NT2/D1 (cell line): Measurements from ENCODE around the gene GAP43.

Experiments used
- DNase-seq: peaks from one replicate; pipeline ENCODE4 v3.0.0-alpha.2; 2011; ENCODE audit warnings: low read depth, low spot score
- H3K27me3 ChIP-seq: 2 replicates; pipeline ENCODE4 v1.6.0; 2011; ENCODE audit warnings: mild to moderate bottlenecking; ENCODE audit not compliant: insufficient read length, insufficient read depth
- H3K36me3 ChIP-seq: 2 replicates; pipeline ENCODE4 v1.6.1; 2011; ENCODE audit warnings: mild to moderate bottlenecking, low read length, mixed read lengths; ENCODE audit not compliant: insufficient read depth, insufficient read length
- H3K4me1 ChIP-seq: 2 replicates; pipeline ENCODE4 v1.5.1; 2011; ENCODE audit not compliant: insufficient read depth, insufficient read length
- H3K4me3 ChIP-seq: 2 replicates; pipeline ENCODE4 v1.5.1; 2011; ENCODE audit warnings: low read depth; ENCODE audit not compliant: insufficient read length
- H3K9ac ChIP-seq: 2 replicates; pipeline ENCODE4 v1.6.0; 2011; ENCODE audit warnings: low read depth; ENCODE audit not compliant: insufficient read length
- H3K9me3 ChIP-seq: 2 replicates; pipeline ENCODE4 v1.5.1; 2011; ENCODE audit warnings: mild to moderate bottlenecking, low read length; ENCODE audit not compliant: insufficient read depth
- SUZ12 ChIP-seq: IDR thresholded peaks from 2 replicates; pipeline ENCODE4 v1.6.1; 2011; ENCODE audit not compliant: insufficient read length, insufficient read depth; ENCODE audit errors: extremely low read depth
- YY1 ChIP-seq: IDR thresholded peaks from 2 replicates; pipeline ENCODE4 v1.6.1; 2011; ENCODE audit not compliant: insufficient read length, insufficient read depth
- ZNF274 ChIP-seq: IDR thresholded peaks from 2 replicates; pipeline ENCODE4 v1.6.1; 2011; ENCODE audit warnings: mild to moderate bottlenecking, low read depth, low read length

GAP43 gene

GRCh38 chr3:115588201-115589115, 34.9 kb upstream of the GAP43 start:
- H3K27me3 ChIP-seq, result no peaks in the 10 kb centered on the region
- no peak for DNase-seq
- H3K36me3 ChIP-seq, result no peaks in the 10 kb centered on the region
- H3K4me1 ChIP-seq, result no peaks in the 10 kb centered on the region
- H3K9ac ChIP-seq, result no peak overlapping the region
- no peaks in the 10 kb centered on the region for H3K9me3 ChIP-seq
- H3K4me3 ChIP-seq, result no peak overlapping the region
- TF ChIP-seq SUZ12 (no peak), ZNF274 (no peak), YY1 (no peak)

DNA sequence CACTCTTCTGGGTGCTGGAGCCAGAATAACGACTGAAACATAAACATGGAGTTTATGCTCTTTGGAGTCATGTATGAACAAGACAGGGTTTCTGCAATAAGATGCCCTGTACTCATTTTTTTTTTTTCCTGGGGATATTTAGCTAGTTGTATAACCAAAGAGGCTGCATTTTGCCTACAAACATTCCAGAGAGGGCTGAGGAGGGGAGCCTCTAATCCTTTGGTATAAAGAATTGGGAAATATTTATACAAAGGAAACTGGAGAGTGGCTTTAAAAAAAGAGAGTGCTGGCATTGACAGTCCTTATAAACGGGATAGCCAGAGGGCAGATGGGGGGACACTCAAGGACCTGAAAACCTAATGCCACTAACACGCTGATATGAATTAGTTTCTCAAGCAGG, 32.4 kb upstream of the GAP43 start:
- no peak for DNase-seq
- no peak for TF ChIP-seq SUZ12
- no peak for TF ChIP-seq YY1
- no peak for TF ChIP-seq ZNF274
- Histone ChIP-seq H3K9ac (no peak overlapping the region), H3K4me3 (no peak overlapping the region), H3K4me1 (no peaks in the 10 kb centered on the region), H3K9me3 (peaks cover 10% of the 10 kb centered on the region), H3K36me3 (no peaks in the 10 kb centered on the region), H3K27me3 (no peaks in the 10 kb centered on the region)

DNA sequence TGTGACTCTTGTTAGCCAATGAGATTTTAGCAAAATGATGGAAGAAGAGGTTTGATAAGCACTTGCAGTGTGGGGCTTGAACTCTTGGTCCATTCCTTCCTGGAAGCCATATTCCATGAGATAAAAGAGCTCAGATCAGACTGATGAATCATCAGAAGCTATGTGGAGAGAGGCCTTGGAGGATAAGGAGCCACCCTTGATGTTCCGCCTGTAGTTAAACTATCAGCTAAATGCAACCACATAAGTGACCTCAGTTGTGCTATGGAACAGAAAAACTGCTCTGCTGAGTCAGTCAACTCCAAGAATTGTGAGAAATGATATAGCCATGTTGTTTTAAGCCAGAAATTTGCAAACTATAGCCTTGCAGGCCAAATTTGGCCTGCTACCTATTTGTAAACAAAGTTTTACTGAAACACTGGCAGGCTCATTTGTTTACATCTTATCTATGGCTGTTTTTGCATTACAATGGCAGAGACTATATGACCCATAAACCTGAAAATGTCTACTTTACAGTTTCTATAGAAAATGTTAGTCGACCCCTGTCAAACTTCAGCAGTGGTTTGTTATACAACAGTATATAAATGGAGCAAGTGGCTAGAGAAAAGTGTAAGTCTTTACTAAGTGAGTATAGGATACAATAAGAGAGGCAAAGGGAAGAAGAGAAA, 27.6 kb upstream of the GAP43 start:
- Histone ChIP-seq H3K36me3 (no peaks in the 10 kb centered on the region), H3K9me3 (peaks cover 10% of the 10 kb centered on the region), H3K4me1 (no peaks in the 10 kb centered on the region), H3K27me3 (no peaks in the 10 kb centered on the region), H3K4me3 (no peak overlapping the region), H3K9ac (no peak overlapping the region)
- TF ChIP-seq YY1 (no peak), SUZ12 (no peak), ZNF274 (no peak)
- DNase-seq, result no peak

- DNase-seq, result no peak
- no peak overlapping the region for H3K9ac ChIP-seq
- H3K4me1 ChIP-seq, result no peaks in the 10 kb centered on the region
- peaks cover 10% of the 10 kb centered on the region for H3K9me3 ChIP-seq
- H3K27me3 ChIP-seq, result no peaks in the 10 kb centered on the region
- no peaks in the 10 kb centered on the region for H3K36me3 ChIP-seq
- H3K4me3 ChIP-seq, result no peak overlapping the region
- TF ChIP-seq ZNF274, result no peak
- no peak for TF ChIP-seq YY1
- no peak for TF ChIP-seq SUZ12
Measured at GRCh38 chr3:115598216-115598615, 25.1 kb upstream of the GAP43 start.

DNA sequence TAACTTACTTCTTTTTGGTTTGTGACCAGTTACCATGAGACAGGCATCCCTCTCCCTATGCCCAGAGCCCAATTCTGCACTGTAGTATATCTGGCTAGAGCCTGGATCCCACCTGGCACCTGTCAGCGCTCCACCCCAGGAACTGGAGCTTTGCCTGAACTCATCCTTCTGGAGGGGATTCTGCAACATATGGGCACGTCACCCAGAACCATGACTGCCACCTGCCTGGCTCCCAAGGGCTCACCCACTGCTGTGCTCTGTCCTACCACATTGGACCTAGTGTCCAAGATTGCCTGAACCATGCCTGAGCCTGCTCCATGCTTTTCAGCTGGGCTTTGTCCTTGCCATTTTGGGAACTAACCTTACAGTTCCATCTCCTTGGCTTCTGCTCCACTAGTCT, 21.1 kb upstream of the GAP43 start:
- no peaks in the 10 kb centered on the region for H3K27me3 ChIP-seq

DNA sequence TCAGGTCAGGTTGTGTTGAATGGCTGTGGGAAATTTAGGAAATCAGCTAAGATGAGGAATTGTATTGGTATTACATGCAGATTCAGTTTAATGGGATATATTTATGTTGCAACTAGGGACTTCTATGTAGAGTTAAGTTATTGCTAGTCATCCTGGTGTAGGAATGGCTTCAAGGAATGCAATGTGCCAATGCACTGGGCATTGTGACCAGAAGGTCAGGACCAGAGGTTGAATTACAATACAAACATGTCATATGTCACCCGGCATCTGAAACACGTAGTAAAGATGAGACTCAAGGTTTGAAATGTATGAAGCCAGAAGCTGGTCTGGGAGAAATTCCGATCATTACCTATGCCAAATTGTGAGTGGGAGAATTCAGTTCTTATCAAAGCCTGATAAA, 11.7 kb upstream of the GAP43 start:
- Histone ChIP-seq H3K36me3 (no peaks in the 10 kb centered on the region), H3K9ac (no peak overlapping the region), H3K4me1 (no peaks in the 10 kb centered on the region), H3K9me3 (peaks cover 3% of the 10 kb centered on the region; the same call in 1 of the 2 replicates), H3K4me3 (no peak overlapping the region), H3K27me3 (no peaks in the 10 kb centered on the region)
- TF ChIP-seq YY1 (no peak), SUZ12 (no peak), ZNF274 (no peak)
- no peak for DNase-seq

More for the DNA sequence above, 21.1 kb upstream of the GAP43 start:
- H3K4me3 ChIP-seq, result no peak overlapping the region
- no peak for DNase-seq
- no peaks in the 10 kb centered on the region for H3K4me1 ChIP-seq
- H3K9ac ChIP-seq, result no peak overlapping the region
- H3K9me3 ChIP-seq, result peaks cover 2% of the 10 kb centered on the region; the same call in 1 of the 2 replicates
- TF ChIP-seq ZNF274 (no peak), SUZ12 (no peak), YY1 (no peak)
- H3K36me3 ChIP-seq, result no peaks in the 10 kb centered on the region

DNA sequence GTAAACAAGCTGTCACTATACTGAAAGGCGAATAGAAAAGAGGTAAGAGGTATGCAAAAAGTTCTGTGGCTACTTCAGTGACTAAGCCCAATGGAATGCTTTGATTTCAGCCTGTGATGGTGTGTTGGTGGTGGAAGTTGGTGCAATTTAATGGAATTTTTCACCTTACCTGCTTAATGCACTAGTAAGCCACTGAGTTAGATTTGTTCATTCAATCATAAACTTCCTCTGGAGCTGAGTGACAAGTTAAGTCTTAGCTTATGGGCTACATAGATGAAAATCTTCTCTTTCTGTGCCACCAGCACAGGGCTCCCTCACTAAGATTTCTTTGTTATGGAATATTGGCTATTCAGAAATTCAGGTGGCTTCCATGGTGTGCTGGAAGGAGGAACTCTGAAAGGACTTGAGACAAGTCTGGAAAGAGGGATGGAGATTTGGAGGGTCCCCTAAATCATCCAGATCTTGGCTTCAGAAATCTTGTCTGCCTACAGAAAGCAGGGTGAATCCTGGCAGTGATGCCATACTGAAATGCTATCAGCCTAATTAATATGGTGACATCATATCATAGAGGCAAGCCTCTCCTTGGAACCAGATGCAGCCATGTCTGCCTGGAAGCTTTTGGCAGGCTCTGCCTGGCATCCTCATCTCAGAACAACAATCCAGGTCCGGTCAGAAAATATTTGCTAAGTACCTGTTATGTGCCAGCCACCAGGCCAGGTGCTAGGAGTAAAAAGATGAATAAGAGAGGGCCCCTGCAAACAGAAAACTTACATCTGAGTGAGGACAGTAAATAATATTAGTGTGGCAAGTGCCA, 8.1 kb upstream of the GAP43 start:
- Histone ChIP-seq H3K9ac (no peak overlapping the region), H3K36me3 (no peaks in the 10 kb centered on the region), H3K27me3 (no peaks in the 10 kb centered on the region), H3K9me3 (no peaks in the 10 kb centered on the region), H3K4me1 (no peaks in the 10 kb centered on the region), H3K4me3 (no peak overlapping the region)
- peak; percentile 74 for DNase-seq
- TF ChIP-seq ZNF274, result no peak
- TF ChIP-seq SUZ12, result no peak
- TF ChIP-seq YY1, result no peak
